SU-DHL-6 (cell line): ENCODE measurements around the gene PEAK3.

Experiments
- EZH2phosphoT487 ChIP-seq: fragments of 200-600 bp; sonication (generic), shearing (Covaris generic); conservative IDR thresholded peaks from 2 replicates; pipeline ENCODE4 v1.6.1; 2018; ENCODE audit warnings: mild to moderate bottlenecking, antibody characterized with exemption, low read length, moderate library complexity, mixed read lengths
- TF ChIP-seq, protein P1 (sequence below): fragments of 200-600 bp; sonication (generic); IDR thresholded peaks from one replicate; pipeline ENCODE4 v1.5.1; 2017; ENCODE audit warnings: antibody characterized with exemption, mild to moderate bottlenecking, low read length, moderate library complexity; ENCODE audit not compliant: insufficient read depth, poor library complexity, severe bottlenecking

DNA sequence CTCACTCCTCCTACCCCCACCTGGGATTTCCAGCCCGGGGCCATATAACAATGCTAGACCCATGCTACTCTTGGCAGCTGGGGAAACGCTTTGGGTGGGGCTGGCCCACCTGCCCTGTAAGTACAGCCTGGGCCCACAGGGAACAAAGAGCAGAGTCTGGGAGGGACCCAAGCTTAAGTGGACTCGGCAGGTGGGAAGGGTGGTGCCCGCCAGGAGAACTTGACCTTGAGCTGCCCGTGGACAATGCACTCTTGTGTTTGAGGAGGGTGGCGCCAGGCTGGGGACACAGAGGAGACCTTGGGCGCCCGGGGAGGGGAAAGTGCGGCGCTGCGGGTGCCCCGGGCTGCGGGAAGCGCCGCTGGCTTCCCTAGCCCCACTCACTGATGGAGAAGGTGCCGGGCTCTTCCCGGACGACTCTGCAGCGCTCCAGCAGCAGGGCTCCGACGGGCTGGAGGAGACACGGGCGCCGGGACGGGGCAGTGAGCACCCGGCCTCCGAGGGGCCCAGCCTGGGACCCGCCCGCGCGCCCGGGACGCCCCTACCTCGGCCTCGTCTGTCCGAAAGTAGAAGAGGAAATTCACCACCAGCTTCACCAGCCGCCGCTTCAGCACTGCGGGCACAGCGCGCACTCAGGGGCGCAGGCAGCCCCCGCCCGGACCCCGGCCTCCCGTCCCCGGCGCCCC lies 46.5 kb downstream of the PEAK3 start:
- TF ChIP-seq, protein P1, sequence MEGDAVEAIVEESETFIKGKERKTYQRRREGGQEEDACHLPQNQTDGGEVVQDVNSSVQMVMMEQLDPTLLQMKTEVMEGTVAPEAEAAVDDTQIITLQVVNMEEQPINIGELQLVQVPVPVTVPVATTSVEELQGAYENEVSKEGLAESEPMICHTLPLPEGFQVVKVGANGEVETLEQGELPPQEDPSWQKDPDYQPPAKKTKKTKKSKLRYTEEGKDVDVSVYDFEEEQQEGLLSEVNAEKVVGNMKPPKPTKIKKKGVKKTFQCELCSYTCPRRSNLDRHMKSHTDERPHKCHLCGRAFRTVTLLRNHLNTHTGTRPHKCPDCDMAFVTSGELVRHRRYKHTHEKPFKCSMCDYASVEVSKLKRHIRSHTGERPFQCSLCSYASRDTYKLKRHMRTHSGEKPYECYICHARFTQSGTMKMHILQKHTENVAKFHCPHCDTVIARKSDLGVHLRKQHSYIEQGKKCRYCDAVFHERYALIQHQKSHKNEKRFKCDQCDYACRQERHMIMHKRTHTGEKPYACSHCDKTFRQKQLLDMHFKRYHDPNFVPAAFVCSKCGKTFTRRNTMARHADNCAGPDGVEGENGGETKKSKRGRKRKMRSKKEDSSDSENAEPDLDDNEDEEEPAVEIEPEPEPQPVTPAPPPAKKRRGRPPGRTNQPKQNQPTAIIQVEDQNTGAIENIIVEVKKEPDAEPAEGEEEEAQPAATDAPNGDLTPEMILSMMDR, result no peak
- no peak for TF ChIP-seq EZH2phosphoT487
